ENCODE measurements around the gene FOXL3. TPM values are rescaled to one million over a fixed set of nuclear protein-coding genes. Genes with fewer than 3 reads are reported as not detected.

FOXL3 gene
- total RNA-seq, 1 donor from 2014 or later: not detected

DNA sequence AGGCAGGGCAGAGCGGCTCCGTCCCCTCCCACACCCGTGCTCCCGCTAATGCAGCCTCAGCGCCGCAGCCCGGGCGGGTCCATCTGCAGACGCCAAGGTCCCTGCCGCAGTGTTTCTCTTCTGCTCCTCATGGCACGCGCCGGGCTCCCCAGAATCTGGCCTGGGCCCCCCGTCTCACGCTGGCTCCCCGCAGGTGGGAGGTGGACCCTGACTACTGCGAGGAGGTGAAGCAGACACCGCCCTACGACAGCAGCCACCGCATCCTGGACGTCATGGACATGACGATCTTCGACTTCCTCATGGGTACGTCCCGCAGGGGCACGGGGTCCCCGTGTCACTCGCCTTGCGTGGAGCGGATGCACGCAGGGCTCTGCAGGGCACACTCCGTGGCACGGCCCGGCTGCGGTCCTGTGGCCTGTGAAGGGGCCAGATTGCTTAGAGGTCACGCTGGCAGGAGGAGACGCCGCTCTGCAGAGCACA is 33.5 kb upstream of the FOXL3 start:
- H3K27me3 ChIP-seq (ENCODE audit: low read depth): no peaks in the 10 kb centered on the region
- no peak overlapping the region for H3K27ac ChIP-seq
- intact Hi-C loops (cut with DNase I): no loop called here
- no peaks in the 10 kb centered on the region for H3K4me1 ChIP-seq
- peaks cover 82% of the 10 kb centered on the region for H3K36me3 ChIP-seq
- no peaks in the 10 kb centered on the region for H3K9me3 ChIP-seq
- DNase-seq: peak; percentile 41
- ATAC-seq: no peak
- TF ChIP-seq, protein P1, sequence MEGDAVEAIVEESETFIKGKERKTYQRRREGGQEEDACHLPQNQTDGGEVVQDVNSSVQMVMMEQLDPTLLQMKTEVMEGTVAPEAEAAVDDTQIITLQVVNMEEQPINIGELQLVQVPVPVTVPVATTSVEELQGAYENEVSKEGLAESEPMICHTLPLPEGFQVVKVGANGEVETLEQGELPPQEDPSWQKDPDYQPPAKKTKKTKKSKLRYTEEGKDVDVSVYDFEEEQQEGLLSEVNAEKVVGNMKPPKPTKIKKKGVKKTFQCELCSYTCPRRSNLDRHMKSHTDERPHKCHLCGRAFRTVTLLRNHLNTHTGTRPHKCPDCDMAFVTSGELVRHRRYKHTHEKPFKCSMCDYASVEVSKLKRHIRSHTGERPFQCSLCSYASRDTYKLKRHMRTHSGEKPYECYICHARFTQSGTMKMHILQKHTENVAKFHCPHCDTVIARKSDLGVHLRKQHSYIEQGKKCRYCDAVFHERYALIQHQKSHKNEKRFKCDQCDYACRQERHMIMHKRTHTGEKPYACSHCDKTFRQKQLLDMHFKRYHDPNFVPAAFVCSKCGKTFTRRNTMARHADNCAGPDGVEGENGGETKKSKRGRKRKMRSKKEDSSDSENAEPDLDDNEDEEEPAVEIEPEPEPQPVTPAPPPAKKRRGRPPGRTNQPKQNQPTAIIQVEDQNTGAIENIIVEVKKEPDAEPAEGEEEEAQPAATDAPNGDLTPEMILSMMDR (IDR thresholded peaks at IDR 0.05): no peak
- no peak overlapping the region for H3K4me3 ChIP-seq

DNA sequence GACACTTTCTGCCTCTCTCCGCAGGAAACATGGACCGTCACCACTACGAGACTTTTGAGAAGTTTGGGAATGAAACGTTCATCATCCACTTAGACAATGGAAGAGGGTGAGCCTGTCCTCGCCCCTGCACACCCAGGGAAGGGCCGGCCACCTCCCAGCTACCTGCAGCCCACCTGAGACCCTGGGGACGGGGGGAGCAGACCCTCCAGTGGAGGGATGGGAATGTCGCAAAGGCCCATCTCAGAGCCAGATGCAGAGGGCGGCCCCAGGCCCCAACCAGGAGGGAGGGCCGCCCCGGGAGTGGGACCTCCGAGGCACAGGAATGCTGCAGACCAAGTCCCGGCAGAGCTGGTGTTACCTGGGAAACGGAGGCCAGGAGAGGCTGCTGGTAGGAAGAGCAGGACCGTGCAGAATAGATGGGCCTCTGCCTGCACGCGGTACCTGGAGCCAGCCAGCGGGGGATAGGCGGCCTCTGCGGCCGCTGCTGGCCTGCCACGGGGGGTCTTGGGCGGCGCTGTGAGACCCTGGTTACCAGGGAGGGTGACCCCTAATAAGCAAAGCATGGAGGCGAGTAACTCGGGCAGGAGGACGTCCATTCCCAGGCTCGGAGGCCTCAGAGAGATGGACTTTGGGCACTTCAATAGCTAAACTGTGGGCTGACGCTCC is 32.9 kb upstream of the FOXL3 start:
- Histone ChIP-seq H3K4me1 (no peaks in the 10 kb centered on the region), H3K27ac (no peak overlapping the region), H3K27me3 (ENCODE audit: low read depth) (no peaks in the 10 kb centered on the region), H3K9me3 (no peaks in the 10 kb centered on the region), H3K4me3 (no peak overlapping the region), H3K36me3 (peaks cover 77% of the 10 kb centered on the region)
- TF ChIP-seq, protein P1 (IDR thresholded peaks at IDR 0.05): no peak
- ATAC-seq: no peak
- intact Hi-C loops (cut with DNase I): no loop called here
- DNase-seq: peak; percentile 28

DNA sequence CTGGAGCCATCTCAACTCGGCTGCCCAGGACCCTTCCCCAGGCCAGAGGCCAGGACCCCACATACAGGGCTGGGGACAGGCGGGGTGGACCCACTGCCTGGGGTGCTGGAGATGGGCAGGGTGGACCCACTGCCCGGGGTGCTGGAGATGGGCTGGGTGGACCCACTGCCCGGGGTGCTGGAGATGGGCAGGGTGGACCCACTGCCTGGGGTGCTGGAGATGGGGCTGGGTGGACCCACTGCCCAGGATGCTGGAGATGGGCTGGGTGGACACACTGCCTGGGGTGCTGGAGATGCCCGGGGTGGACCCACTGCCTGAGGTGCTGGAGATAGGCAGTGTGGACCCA is 32.4 kb upstream of the FOXL3 start:
- TF ChIP-seq, protein P1 (IDR thresholded peaks at IDR 0.05): no peak
- DNase-seq (peak; percentile 20), ATAC-seq (no peak)
- H3K36me3 ChIP-seq: peaks cover 72% of the 10 kb centered on the region
- intact Hi-C loops (cut with DNase I): no loop called here
- no peak overlapping the region for H3K27ac ChIP-seq
- H3K27me3 ChIP-seq (ENCODE audit: low read depth): no peaks in the 10 kb centered on the region
- H3K9me3 ChIP-seq: no peaks in the 10 kb centered on the region
- H3K4me3 ChIP-seq: no peak overlapping the region
- no peaks in the 10 kb centered on the region for H3K4me1 ChIP-seq

DNA sequence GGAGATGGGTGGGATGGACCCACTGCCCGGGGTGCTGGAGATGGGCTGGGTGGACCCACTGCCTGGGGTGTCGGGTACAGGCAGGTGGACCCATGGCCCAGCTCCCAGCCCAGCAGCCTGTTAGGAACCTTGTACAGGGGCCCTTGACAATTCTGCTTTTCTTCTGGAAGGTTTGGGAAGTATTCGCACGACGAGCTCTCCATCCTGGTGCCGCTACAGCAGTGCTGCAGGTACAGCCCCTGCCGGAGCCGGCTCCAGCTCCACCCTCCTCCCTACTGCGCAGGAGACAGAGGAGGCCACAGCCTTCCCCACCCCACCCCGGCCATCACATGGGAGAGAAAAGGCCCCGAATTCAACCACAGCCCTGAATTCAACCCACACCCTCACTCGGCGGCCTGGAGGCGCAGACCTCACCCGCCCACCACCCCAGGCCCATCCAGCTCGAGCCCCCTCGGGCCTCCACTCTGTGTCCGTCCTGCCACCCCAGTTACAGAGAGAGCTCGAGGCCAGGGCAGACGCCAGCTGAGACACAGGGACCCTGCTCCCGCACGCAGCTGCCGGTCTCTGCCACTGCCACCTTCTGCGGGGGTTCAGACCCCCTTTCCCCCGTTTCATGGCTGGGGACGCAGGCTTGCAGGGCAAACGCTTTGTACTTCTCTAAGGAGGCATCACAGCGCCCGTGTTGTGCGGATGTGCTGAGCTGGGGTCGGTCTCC is 31.3 kb upstream of the FOXL3 start:
- DNase-seq (peak; percentile 37), ATAC-seq (peak in 1 of 2 donors; percentile 14)
- Histone ChIP-seq H3K4me3 (no peak overlapping the region), H3K27me3 (ENCODE audit: low read depth) (no peaks in the 10 kb centered on the region), H3K9me3 (no peaks in the 10 kb centered on the region), H3K4me1 (no peaks in the 10 kb centered on the region), H3K27ac (no peak overlapping the region), H3K36me3 (peaks cover 62% of the 10 kb centered on the region)
- TF ChIP-seq, protein P1 (IDR thresholded peaks at IDR 0.05): no peak
- intact Hi-C loops (cut with DNase I): no loop called here

DNA sequence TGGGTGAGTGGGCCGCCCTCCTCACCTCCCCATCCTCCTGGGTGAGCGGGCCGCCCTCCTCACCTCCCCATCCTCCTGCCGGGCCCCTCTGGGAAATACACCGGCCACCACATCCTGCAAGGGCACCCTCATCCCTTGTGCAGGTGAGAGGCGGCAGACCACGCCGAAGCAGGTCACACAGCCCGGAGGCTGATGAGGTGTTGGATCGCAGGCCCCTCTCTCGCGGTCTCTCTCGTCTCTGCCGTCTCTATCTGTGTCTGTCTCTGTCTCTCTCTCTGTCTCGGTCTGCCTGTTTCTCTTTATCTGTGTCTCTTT is 30.8 kb upstream of the FOXL3 start:
- no peak overlapping the region for H3K27ac ChIP-seq
- TF ChIP-seq, protein P1 (IDR thresholded peaks at IDR 0.05): no peak
- DNase-seq: no peak
- no peak overlapping the region for H3K4me3 ChIP-seq
- no peak for ATAC-seq
- H3K36me3 ChIP-seq: peaks cover 61% of the 10 kb centered on the region
- no peaks in the 10 kb centered on the region for H3K9me3 ChIP-seq
- peaks cover 1% of the 10 kb centered on the region for H3K4me1 ChIP-seq
- no peaks in the 10 kb centered on the region for H3K27me3 ChIP-seq (ENCODE audit: low read depth)
- intact Hi-C loops (cut with DNase I): no loop called here
